Activated CD4-positive, CD25-positive, alpha-beta regulatory T cell (primary cell): ENCODE results near the gene TUBGCP3.

ENCODE experiments used
- DNase-seq, 4 experiments: peaks; one replicate each; lab custom pipeline; 2025; lab: John Stamatoyannopoulos, UW

TUBGCP3 gene

GRCh38 chr13:112442483-112443090 is 145.4 kb downstream of the TUBGCP3 start:
- DNase-seq = no peak

- no peak for DNase-seq
These were observed 146.1 kb downstream of the TUBGCP3 start for GRCh38 chr13:112441779-112442310.

GRCh38 chr13:112441226-112441625 is 146.7 kb downstream of the TUBGCP3 start:
- no peak for DNase-seq

GRCh38 chr13:112438515-112438914 is 149.4 kb downstream of the TUBGCP3 start:
- DNase-seq = no peak

- no peak for DNase-seq
These were observed 149.9 kb downstream of the TUBGCP3 start for GRCh38 chr13:112438094-112438493.

GRCh38 chr13:112435973-112436372 is 152.0 kb downstream of the TUBGCP3 start:
- no peak for DNase-seq
